Measurements from ENCODE around the gene DAND5.

DAND5 gene

DNA sequence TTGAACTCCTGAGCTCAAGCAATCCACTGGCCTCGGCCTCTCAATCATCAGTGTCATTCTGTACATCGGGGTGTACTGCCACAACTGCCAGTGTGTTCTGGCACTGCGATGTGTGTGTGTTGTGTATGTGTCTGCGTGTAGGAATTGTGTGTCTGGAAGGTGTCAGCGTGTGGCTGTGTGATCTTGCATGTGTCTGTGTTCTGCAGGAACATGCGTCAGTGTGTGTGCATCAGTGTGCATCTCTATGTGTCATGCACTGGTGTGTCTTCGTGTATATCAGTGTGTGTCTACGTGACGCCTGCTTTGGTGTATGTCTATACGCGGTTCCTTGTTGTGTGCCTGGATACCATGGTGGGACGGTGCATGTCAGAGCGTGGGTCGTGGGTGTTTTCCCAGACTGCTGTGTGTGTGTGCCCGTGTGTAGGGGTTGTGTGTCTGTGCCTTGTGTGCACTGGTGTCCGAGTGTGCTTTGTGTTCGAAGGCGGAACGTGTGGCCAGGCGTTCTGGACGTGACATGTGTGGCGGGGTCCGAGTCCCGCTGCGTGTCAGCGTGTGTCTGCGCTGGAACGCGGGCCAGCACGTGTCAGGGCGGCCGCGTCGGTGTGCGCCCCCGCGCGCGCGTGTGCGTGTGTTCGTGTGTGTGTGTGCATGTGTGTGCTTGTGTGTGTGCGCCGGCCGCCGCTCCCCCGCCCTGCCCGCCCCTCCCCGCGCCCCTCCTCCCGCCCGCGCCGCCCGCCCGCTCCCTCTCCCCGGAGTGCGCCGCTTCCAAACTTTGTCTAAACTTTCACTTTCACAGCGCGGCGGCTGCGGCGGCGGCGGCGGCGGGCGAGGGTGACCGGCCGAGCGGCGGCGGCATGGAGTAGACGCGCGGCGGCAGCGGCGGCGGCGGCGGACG is 25.6 kb downstream of the DAND5 start, which contains the start of gene NFIX:
NFIX (plus strand) TSS at position 775 of the 895 bp plus-strand sequence. CDS start 363 bp downstream, outside the sequence.
- peak; percentile 31 to 63 (median 56) for DNase-seq

DNA sequence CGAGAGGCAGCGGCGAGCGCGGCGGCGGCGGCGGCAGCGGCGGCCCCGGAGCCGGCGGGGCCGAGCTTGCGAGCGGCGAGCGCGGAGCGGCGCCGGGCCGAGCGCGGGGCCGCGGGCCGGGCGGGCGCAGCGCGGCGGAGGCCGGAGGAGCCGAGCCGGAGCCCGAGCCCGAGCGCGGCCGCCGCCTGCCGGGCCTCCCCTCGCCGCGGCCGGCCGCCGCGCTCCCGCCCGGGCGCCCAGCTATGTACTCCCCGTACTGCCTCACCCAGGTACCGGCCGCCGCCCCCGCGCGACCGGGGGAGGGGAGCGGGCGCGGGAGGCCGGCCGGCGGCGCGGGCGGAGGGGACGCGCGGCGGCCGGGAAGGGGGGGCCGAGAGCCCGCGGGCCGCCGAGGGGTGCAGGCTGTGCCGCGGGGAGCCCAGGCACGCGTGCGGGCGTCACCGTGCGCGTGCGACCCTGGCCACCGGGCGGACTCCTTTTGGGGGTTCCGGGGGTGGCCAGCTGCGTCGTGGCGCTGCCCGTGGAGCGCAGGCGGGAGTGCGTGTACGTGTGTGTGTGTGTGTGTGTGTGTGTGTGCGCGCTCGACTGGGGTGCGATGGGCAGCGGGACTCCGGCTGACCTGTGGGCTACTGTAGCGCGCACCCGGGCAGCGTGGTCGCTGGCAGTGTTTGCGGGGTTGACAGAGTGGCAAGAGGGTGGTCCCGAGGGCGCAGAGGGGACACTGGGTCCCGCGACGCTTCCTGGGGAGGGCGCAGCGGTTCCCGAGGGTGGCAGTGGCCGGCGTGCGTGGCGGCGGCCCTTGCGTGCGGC is 26.4 kb downstream of the DAND5 start:
- DNase-seq: peak in 2 of 6 experiments; percentile 19 to 20

DNA sequence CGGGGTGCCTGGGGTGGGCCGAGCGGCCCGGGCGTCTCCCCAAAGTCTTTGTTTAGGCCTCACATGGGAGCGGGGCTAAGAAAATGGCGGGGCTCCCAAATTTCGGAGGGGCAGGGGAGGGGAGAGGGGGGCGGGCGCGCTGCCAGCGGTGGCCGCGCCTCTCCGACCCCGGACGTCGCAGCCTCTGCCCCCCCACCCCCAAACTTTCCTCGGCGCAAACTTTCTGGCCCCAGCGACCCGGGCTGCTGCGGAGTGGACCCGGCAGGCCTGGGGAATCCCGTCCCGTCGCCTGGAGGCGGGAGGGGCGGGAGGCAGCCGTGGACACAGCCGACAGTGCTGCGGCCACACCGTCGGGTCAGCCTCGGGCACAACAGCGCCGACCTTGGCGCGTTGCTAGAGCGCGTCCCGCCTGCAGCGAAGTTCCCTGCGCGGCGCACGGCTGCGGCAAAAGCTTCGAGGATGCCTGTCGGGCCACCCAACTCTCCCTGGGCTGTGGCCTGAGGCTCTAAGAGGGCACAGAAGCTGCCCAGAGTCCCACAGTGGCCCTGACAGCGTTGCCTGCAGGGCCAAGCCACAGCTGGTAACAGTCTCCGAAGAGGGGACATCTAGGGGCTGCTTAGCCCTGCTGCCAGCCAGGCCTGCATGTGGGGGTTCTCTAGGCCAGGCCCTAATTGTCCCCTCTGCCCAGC is 27.2 kb downstream of the DAND5 start:
- DNase-seq: no peak

DNA sequence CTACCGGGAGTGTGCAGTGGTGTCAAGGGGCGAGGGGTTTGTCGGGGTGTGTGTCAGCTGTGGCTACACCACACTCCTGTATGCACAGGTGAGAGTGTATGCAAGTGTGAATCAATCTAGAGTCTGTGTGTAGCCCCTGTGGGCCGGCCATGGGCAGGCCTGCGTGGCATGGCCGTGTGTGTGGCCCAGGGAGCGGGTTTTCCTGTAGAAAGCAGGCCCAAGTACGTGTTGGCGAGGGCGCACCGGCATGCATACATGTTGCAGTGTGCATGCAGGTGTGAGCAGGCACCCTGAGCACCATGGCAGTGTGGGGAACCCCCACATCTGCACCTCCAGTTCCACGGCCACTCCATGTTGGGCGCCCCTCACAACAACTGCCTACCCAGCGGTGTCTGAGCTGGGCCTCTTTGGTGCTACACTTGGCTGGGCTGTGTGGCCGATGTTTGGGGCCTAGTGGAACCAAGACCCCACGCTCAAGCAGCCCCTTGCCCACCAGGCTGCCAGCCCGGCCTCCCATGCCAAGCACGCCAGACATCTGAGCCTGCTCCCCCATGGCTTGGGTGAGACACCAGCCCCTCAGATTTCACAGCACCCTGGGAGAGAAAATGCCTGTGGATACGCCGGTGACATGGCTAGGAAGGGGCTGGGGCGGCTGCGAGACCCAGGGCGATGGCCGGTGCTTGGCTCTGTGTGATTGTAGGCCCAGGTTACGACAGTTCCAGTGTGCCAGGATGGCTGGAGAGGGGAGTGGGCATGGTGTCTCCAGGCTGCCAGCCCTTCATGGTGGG is 28.0 kb downstream of the DAND5 start:
- peak in 1 of 6 experiments; percentile 26 for DNase-seq

DNA sequence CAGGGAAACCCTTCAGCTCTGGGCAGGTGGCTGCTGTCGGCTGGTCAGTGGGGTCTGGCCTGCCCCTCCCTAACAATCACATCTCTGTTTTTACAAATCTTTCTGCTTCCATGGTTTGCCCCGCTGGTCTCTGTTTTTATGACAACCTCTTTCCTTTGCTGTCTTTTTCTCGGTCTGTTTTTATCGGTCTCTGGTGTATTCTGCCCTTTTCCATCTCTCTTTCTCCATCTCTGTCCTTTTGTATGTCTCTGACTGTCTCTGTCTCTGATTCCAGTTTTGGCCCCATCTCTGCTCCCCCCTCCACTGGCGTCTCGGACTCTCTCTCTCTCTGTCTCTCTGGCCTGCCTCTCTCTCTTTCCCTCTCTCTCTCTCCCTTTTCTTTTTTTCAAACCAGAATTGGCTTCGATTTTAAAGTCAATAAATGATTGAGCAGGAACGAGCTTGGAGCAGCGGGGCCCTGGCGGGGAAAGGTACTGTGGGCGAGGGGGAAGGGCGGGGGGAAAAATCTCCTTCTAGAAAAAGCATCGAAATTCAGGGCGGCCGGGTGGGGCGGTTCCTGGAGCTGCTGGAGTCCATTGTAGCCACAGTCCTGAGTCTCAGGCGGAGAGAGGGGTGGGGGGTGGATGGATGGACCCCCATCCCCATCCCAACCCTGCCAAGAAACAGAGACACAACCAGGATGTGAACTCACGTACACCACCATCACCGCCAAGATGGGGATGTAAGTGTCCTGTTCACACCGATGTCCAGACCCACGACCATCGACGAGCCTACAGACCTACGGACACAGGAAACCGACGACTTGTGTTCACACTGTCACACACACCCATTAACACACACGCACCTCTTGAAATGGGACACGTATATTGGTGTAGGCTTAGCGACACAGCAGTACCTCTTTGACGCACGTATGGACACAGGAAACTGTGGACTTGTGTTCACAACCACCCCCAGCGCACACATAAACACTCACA is 28.9 kb downstream of the DAND5 start:
- no peak for DNase-seq

DNA sequence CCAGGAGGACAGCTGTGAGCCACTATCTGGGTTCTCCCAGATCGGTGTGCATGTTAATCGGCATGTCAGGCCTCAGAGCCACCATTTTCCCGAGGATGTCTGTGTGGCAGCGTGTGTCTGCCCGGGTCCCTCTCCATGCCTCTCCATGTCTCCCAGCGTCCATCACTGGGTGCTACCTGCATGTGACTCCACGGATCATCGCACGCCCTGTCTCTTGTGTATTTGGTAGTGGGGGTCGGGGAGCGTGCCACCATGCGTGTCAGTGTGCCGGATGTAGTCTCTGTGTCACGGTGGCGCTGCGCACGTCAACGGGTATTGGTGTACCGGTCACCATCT is 31.8 kb downstream of the DAND5 start:
- DNase-seq: no peak

DNA sequence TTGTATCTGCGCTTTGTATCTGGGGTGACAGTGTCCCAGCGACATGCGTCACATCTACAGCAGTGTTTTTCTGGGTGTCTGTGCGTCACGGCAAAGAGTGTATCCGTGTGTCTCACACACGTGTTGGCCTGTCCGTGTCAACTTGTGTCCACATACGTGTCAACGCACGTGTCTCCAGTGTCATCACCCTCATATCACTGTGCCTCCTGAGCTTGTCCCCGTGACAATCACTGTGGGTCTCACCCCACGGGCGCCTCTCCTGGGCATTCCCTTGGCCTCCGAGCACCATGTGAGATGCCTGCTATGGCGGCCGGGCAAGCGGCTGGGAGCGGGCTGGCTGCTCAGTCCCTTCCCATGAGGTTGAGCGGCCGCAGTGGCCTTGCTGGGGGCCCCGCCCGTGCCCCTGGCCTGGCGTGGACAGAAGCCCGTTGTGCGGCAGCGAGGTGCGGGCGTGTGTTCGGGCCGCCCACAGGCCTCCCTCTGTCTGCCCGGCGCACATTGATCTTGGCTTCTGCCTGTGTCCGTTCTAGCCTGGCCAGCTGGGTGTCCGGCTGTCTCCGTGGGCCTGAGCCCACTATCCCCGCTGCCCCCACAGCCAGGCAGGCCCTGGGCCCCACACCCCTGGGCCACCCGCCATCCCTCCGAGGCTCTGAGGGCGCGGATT is 32.3 kb downstream of the DAND5 start:
- no peak for DNase-seq

DNA sequence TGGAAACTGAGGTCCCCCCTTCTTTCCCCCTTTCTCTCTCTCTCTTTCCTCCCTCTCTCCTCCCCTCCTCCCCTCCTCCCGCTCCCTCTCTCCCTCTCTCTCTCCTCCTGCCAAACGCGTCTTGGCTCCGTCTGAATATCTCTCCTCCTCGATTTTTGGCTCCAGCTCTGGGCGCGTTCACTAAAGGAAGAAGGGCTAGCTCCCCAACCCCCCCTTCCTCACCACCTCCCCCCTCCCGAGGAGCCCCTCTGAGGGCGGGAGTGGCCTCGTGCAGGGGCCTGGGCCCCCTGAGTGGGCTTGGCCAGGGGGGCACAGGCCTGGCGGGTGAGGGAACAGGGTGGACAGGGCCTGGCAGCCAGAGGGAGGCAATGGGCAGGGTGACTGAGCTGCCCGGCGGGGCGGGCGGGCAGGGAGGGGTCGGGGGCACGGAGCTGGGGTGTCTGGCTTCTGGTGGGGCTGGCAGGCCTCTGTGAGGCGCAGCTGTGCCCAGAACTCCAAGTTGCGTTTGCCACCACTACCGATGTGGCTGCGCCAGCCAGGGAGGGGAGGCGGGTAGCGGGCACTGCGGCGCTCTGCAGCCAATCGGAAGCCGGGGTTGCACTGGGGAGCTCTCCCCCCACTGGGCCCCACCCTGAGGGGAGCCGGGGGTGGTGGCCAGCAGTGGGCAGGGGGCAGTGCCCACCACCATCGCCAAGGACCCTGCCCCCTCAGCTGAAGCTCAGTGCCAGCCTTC is 33.0 kb downstream of the DAND5 start:
- DNase-seq: no peak

DNA sequence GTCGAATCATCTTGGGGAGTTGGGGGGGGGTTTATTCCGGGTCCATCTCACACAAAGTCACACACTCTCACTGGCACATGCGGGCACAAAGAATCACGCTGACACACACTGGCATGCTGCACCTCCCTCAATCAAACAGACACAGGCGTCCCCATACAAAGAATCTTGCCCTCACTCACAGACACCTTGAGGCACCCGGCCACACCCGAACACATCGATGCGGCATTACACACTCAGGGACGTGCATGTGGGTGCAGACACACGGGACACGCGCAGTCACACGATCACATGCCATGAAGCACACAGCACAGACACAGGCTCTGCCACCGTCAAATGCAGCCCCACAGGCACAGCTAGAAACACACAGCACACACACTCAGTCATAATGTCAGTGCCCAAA is 33.7 kb downstream of the DAND5 start:
- no peak for DNase-seq

DNA sequence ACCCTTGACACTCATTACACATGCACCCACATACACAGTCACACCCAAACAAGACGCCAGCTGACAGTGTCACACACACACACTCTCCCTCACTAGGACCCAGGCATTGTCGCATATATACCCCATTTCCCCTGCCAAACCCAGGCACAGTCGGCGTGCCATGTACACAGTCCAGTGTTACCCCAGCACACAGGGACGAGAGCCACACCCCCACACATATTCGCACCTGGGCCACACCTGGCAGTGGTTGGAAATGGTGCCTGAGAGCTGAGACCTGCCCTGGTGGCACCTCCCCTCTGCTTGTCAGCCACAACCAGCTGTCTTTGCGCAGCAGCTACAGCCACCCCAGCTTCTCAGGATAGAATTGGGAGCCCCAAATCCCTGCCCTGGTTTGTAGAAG is 34.9 kb downstream of the DAND5 start:
- no peak for DNase-seq

DNA sequence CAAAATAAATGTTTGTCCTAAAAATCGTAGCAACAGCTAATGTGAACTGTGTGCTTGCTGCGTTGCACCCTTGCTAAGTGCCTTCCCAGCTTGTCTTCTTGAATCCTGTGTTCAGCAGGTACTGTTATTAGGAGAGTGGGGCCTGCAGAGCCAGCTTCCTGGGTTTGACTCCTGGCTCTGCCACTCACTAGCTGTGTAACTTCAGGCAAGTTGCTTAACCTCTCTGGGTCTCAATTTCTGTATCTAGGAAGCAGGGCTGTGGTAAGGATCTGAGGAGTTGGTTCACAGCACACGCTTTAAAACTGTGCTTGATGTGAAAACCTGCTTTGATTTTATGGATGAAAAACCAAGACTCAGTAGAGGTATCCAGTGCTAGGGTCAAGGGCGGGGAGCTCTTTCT is 35.9 kb downstream of the DAND5 start:
- DNase-seq: no peak

DNA sequence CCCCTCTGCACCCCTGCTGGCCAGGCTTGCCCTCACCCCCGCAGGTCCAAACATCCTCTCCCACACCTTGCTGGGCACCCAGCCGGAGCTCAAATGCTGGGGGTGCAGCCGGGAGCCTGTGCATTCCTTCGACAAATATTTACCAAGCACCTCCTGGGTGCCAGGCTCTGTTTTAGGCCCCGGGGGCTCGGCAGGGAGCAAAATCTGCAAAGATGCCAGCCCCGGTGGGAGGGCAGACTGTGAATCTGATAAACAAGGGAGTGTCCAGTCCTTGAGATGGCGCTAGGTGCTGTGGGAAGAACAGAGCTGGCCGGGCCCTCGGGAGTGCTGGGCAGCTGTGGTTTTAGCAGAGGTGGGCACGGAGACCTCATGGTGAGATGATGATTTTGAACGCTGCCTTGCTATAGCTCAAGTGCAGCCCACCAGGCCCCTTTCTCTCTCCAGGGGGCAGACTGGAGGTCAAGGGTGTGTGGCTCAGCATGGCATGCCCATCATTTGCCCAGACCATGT is 36.5 kb downstream of the DAND5 start:
- no peak for DNase-seq

DNA sequence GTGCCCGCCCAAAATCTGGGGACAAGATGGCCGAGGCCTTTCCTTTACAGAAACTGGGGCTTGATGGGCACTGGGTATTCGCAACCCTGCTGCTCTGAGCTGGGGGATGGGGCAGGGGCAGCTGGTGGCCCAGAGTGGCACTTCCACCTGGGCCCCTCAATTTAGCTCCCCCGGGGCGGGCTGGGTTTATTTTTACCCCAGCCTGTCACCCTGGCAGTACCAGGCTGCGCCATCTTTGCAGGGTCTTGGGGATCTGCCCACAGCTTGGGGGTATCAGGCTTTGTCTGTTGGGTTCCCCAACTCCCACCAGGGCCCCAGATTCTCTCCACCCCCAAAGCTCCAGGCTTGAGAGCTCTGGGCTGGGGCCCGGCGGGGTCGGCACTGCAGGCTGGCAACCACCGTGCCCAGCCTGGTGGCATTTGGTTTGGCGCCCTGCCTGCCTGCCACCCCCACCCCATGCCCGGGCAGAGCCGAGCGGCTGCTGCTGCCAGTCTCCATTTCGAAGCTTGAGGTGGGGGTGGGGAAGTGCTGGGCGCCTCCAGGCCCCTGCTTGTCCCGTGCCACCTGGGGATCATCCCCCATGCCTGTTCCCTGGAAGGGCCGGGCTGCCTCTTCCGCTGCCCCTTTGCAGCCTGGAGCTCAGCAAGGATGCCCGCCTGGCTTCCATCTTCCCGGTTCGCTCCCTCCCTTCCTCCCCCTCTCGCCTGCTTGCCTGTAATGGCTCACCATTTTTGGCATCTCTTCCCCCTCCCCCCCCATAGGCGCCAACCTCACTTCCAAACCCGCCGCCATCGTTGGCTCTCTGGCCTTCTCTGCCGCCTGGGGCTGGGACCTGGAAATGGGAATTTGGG is 37.3 kb downstream of the DAND5 start:
- no peak for DNase-seq

DNA sequence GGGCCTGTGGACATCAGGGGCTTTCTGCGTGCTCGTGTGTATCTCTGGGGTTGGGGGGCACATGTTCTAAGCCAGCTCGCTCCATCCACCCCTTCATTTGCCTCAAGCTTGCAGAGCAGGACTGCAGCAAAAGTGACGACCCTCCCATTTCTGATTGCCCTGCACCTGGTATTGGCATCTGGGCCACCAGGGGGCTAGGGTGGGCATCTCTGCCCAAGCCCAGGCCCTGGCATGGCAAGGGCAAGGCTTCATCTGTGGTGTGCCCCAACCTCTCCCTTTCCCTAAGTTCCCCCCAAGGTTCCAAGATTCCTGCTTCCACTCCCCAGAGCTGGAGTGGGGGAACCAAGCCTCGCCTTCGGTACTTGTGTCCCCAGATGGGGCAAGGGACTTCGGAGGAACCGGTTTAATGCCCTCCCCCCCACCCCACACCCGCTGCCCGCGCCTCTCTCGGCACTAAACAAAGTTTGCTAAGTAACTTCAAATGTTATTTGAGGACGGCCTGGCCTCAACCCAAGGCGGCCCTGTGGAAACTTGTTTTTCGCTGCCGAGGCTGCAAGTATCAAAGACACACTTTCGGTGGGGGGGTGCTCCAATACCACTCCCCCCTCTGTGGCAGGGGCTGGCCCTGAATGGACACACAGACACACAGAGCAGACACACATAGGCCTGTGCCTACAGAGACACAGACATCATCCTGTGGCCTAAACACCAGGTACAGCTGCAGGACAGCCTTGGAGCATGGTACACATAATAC is 38.1 kb downstream of the DAND5 start:
- no peak for DNase-seq

DNA sequence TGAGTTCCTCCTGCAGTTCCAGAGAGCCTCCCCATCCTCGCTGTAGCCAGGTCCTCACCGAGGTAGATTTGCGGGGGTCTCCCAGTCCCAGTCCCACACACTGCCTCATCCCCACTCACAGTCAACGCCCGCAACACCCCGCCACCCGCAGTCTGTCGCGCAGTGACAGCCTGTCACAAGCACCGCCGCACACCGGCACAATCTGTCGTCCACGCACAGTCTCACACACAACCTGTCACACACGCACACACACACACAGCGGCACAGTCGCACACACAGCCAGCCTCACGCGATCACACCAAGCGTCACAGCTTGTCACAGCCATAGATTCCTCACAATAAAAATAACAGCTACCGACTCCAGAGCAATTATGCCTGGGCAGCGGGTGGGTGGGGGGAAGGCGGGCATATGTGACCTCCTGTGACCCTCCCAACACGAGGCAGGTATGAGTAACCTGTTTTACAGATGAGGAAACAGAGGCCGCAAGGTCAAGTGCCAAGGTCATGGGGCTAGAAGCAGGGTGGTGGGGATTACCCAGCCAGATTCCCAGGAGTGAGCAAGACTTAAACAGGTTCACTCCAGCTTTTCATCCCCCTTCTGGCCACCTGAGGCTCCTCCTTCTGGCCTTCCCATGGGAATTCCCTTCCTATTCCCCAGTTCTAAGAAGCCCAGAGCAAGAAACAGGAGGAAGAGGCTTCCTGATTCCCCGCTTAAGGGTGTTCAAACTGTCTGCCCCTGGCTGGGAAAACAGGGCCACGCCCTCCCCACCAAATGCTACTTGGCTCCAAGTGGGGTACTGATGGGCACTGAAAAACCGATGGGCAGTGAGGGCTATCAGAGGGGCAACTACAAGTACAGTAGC is 39.8 kb downstream of the DAND5 start:
- DNase-seq: no peak

DNA sequence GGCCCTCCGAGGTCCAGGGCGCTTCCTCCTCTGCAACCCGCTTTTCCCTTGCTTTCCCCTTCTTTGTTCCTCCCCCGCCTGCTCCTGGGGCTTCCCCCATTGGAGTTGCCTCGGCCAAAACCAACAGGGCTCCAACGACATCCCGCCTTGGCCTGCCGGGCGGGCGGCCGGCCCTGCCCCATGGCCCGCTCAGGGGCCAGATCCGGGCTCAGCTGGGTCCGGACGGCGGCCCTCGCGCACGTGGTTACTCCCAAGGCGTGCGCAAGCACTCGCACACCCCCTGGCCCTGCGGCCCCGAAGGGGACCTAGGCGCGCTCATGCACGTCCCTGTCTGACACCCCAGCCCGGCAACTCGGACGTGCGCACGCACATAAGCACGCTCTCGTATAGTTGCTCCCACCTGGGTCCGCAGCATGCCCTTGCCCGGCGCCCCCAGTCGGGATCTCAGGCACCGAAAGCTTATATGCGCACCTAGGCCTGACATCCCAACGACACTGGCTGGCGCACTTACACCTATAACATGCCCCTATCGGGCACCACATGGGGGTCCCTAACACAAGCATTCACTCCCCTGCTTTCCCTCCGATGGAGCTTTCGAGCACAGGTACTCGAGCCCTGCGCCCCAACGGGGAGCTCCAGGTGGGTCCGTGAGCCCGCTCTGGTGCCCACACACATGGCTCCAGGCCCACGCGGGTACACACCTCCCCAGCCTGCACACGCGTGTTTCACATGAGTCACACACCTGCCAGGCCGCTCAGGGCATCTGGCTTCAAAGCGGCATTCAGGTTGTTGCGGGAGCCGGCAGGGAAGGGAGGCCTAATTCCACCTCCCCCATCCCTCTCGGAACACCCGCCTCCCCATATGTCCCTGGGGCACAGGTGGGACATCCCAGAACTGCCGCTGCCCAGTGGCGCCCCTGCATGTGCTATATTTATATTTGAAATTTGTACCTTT is 40.9 kb downstream of the DAND5 start:
- no peak for DNase-seq

Data from stimulated activated naive CD4-positive, alpha-beta T cell (primary cell).